Muscle of leg (tissue), 11 donors: ENCODE data around the gene IGLON5. TPM values are rescaled to one million over a fixed set of nuclear protein-coding genes. Genes with fewer than 3 reads are reported as not detected.

Source experiments
- DNase-seq: peaks from one replicate; pipeline ENCODE4 v3.0.0; 2013
- H3K27ac ChIP-seq: one replicate; pipeline ENCODE4 v1.5.1; 2013; ENCODE audit warnings: mild to moderate bottlenecking, low read length, control low read depth
- H3K27me3 ChIP-seq: one replicate; pipeline ENCODE4 v1.6.1; 2013; ENCODE audit warnings: low read length; ENCODE audit not compliant: control insufficient read depth, insufficient read depth
- H3K36me3 ChIP-seq: one replicate; pipeline ENCODE4 v1.6.1; 2013; ENCODE audit warnings: low read length; ENCODE audit not compliant: control insufficient read depth, insufficient read depth
- H3K4me1 ChIP-seq: one replicate; pipeline ENCODE4 v1.6.1; 2013; ENCODE audit warnings: low read length; ENCODE audit not compliant: control insufficient read depth, insufficient read depth
- H3K4me3 ChIP-seq: one replicate; pipeline ENCODE4 v1.5.1; 2013; ENCODE audit warnings: low read length, control low read depth
- H3K9me3 ChIP-seq: replicated peaks from 2 replicates; pipeline ENCODE4 v1.6.1; 2013; ENCODE audit warnings: low read depth, low read length; ENCODE audit not compliant: control insufficient read depth
- WGBS: methylation state at CpG from one replicate; pipeline ENCODE4 v1.1.5; 2013; ENCODE audit warnings: missing lambda C conversion rate; ENCODE audit not compliant: insufficient coverage; 5-methylcytosine and 5-hydroxymethylcytosine counted together
- polyA plus RNA-seq, 8 donors: library from polyadenylated mRNA; unstranded; fragments of 120-200 nt; gene quantifications; one replicate each; pipeline versions ENCODE4 v1.2.1 to v1.2.3, GENCODE V29; 2013; ENCODE audit warnings: inconsistent platforms in 1 of 8, low replicate concordance in 1 of 8; ENCODE audit not compliant: insufficient read length in 8 of 8, insufficient read depth in 1 of 8
- total RNA-seq: library from RNA; stranded (reverse); fragments of 120-200 nt; gene quantifications from one replicate; pipeline ENCODE4 v1.2.4, GENCODE V29; 2013

The IGLON5 gene
- total and polyA plus RNA-seq, 9 donors: 0.14 to 0.73 (median 0.21) TPM; not detected in 1

- 63% methylated on average over 7 of the region's 8 CpGs for whole genome bisulfite sequencing
- Histone ChIP-seq H3K4me1 (no peaks in the 10 kb centered on the region), H3K4me3 (no peak overlapping the region), H3K27ac (no peak overlapping the region), H3K9me3 (no peaks in the 10 kb centered on the region), H3K36me3 (no peaks in the 10 kb centered on the region), H3K27me3 (peaks cover 15% of the 10 kb centered on the region)
- DNase-seq: no peak
Observed at GRCh38 chr19:51316688-51317087, 5.2 kb downstream of the IGLON5 start.

- H3K27ac ChIP-seq: no peak overlapping the region
- H3K36me3 ChIP-seq: no peaks in the 10 kb centered on the region
- H3K27me3 ChIP-seq: peaks cover 8% of the 10 kb centered on the region
- no peak for DNase-seq
- no peaks in the 10 kb centered on the region for H3K4me1 ChIP-seq
- H3K4me3 ChIP-seq: no peak overlapping the region
- 87% methylated on average over 3 of the region's 3 CpGs for WGBS
- no peaks in the 10 kb centered on the region for H3K9me3 ChIP-seq
Observed at GRCh38 chr19:51317376-51317775, 5.9 kb downstream of the IGLON5 start.

- Histone ChIP-seq H3K9me3 (no peaks in the 10 kb centered on the region), H3K4me3 (no peak overlapping the region), H3K27me3 (peaks cover 5% of the 10 kb centered on the region), H3K27ac (no peak overlapping the region), H3K36me3 (no peaks in the 10 kb centered on the region), H3K4me1 (no peaks in the 10 kb centered on the region)
- no peak for DNase-seq
- 57% methylated on average over 1 of the region's 1 CpG for WGBS
Observed at GRCh38 chr19:51317968-51318367, 6.5 kb downstream of the IGLON5 start.

GRCh38 chr19:51318687-51319648, 7.5 kb downstream of the IGLON5 start:
- Histone ChIP-seq H3K4me3 (no peak overlapping the region), H3K27me3 (peaks cover 6% of the 10 kb centered on the region), H3K9me3 (no peaks in the 10 kb centered on the region), H3K27ac (no peak overlapping the region), H3K4me1 (no peaks in the 10 kb centered on the region), H3K36me3 (no peaks in the 10 kb centered on the region)
- 66% methylated on average over 21 of the region's 23 CpGs for WGBS
- DNase-seq: no peak

GRCh38 chr19:51319649-51320279, 8.3 kb downstream of the IGLON5 start:
- DNase-seq: no peak
- 44% methylated on average over 3 of the region's 14 CpGs for WGBS
- Histone ChIP-seq H3K4me1 (no peaks in the 10 kb centered on the region), H3K27me3 (peaks cover 8% of the 10 kb centered on the region), H3K27ac (no peak overlapping the region), H3K9me3 (no peaks in the 10 kb centered on the region), H3K36me3 (no peaks in the 10 kb centered on the region), H3K4me3 (no peak overlapping the region)

GRCh38 chr19:51320280-51320657, 8.8 kb downstream of the IGLON5 start:
- Histone ChIP-seq H3K4me1 (no peaks in the 10 kb centered on the region), H3K27ac (no peak overlapping the region), H3K27me3 (peaks cover 9% of the 10 kb centered on the region), H3K9me3 (no peaks in the 10 kb centered on the region), H3K36me3 (no peaks in the 10 kb centered on the region), H3K4me3 (no peak overlapping the region)
- 21% methylated on average over 12 of the region's 14 CpGs for WGBS
- no peak for DNase-seq

- 75% methylated on average over 1 of the region's 14 CpGs for WGBS
- no peaks in the 10 kb centered on the region for H3K4me1 ChIP-seq
- H3K36me3 ChIP-seq: no peaks in the 10 kb centered on the region
- no peak for DNase-seq
- H3K9me3 ChIP-seq: no peaks in the 10 kb centered on the region
- H3K4me3 ChIP-seq: no peak overlapping the region
- H3K27me3 ChIP-seq: peaks cover 24% of the 10 kb centered on the region
- no peak overlapping the region for H3K27ac ChIP-seq
Observed at GRCh38 chr19:51321799-51322198, 10.4 kb downstream of the IGLON5 start.

GRCh38 chr19:51323481-51324166, 12.2 kb downstream of the IGLON5 start:
- H3K27ac ChIP-seq: no peak overlapping the region
- no peak for DNase-seq
- WGBS: 78% methylated on average over 12 of the region's 29 CpGs
- no peaks in the 10 kb centered on the region for H3K36me3 ChIP-seq
- no peaks in the 10 kb centered on the region for H3K9me3 ChIP-seq
- no peak overlapping the region for H3K4me3 ChIP-seq
- H3K4me1 ChIP-seq: peaks cover 7% of the 10 kb centered on the region
- peaks cover 40% of the 10 kb centered on the region for H3K27me3 ChIP-seq

- DNase-seq: no peak
- Histone ChIP-seq H3K36me3 (no peaks in the 10 kb centered on the region), H3K4me1 (peaks cover 7% of the 10 kb centered on the region), H3K27me3 (peaks cover 45% of the 10 kb centered on the region), H3K9me3 (no peaks in the 10 kb centered on the region), H3K27ac (no peak overlapping the region), H3K4me3 (no peak overlapping the region)
- WGBS: 65% methylated on average over 6 of the region's 6 CpGs
Observed at GRCh38 chr19:51324167-51324481, 12.7 kb downstream of the IGLON5 start.
